Lung (tissue), 12 donors: ENCODE results near the gene MEAK7. TPM values are rescaled to one million over a fixed set of nuclear protein-coding genes. Genes with fewer than 3 reads are reported as not detected.

ENCODE experiments used
- ATAC-seq: fragments of 200-7000 bp; cut with Tn5 transposase; one replicate; pipeline ENCODE4 v1.9.1; 2020; ENCODE audit warnings: moderate number of reproducible peaks; ENCODE audit not compliant: insufficient read depth, low FRiP score
- DNase-seq, 3 donors: peaks; one replicate each; pipeline ENCODE4 v3.0.0-alpha.2; 2013 to 2017
- H3K27ac ChIP-seq, 2 donors: one replicate each; pipeline ENCODE4 v1.5.1; 2013; ENCODE audit warnings: mild to moderate bottlenecking in 2 of 2, moderate library complexity in 2 of 2, control low read depth in 1 of 2, inconsistent platforms in 1 of 2, low read depth in 1 of 2, low read length in 1 of 2
- H3K27me3 ChIP-seq, 3 donors: one replicate each; pipeline ENCODE4 v1.5.1; 2013; ENCODE audit warnings: low read length in 2 of 3; ENCODE audit not compliant: control insufficient read depth in 3 of 3, insufficient read depth in 3 of 3
- H3K36me3 ChIP-seq, 4 donors: one replicate each; pipeline ENCODE4 v1.5.1; 2013; ENCODE audit warnings: low read length in 4 of 4, mild to moderate bottlenecking in 1 of 4, moderate library complexity in 1 of 4; ENCODE audit not compliant: control insufficient read depth in 4 of 4, insufficient read depth in 4 of 4
- H3K4me1 ChIP-seq, 5 donors: one replicate each; pipeline ENCODE4 v1.5.1; 2013; ENCODE audit warnings: low read length in 5 of 5, mild to moderate bottlenecking in 2 of 5, moderate library complexity in 1 of 5; ENCODE audit not compliant: control insufficient read depth in 5 of 5, insufficient read depth in 5 of 5
- H3K4me3 ChIP-seq: one replicate; pipeline ENCODE4 v1.5.1; 2013; ENCODE audit warnings: mild to moderate bottlenecking, control low read depth, moderate library complexity
- H3K9ac ChIP-seq, 2 donors: one replicate each; pipeline ENCODE4 v1.5.1; 2013; ENCODE audit warnings: low read length in 2 of 2, control low read depth in 1 of 2; ENCODE audit not compliant: insufficient read depth in 1 of 2
- H3K9me3 ChIP-seq, 4 donors: one replicate each; pipeline ENCODE4 v1.5.1; 2013; ENCODE audit warnings: low read length in 3 of 4, mild to moderate bottlenecking in 1 of 4, moderate library complexity in 1 of 4; ENCODE audit not compliant: control insufficient read depth in 4 of 4, insufficient read depth in 3 of 4
- CTCF ChIP-seq: IDR thresholded peaks from 2 replicates; pipeline ENCODE4 v1.5.1; 2012; ENCODE audit warnings: mild to moderate bottlenecking; ENCODE audit errors: control extremely low read depth, extremely low read depth
- WGBS, 2 donors: extraction: QIAGEN DNeasy Blood & Tissue Kit; methylation state at CpG; one replicate each; pipeline ENCODE4 v1.1.7; 2013; 5-methylcytosine and 5-hydroxymethylcytosine counted together
- polyA plus RNA-seq, 2 donors: library from polyadenylated mRNA; stranded (reverse); fragments of 200-250 nt; gene quantifications; one replicate each; pipeline ENCODE4 v1.2.1, GENCODE V29; 2013
- total RNA-seq, 2 donors: library from RNA; depleted of rRNA in 1 of 2; stranded (reverse); fragments of >200 nt in 1 of 2; gene quantifications; one replicate each; pipeline ENCODE4 v1.2.1, GENCODE V29; 2014 to 2021
- donor health status: control.
- donor health status: control.
- donor health status: Bipolar disorder and iron deficiency.
- donor health status: healthy.
- donor health status: DM: yes; HTN: yes; CAD: no.

The MEAK7 gene
- total and polyA plus RNA-seq, 4 donors, result 4.8 to 16.9 (median 11.2) TPM

- no peak overlapping the region for H3K9ac ChIP-seq
- H3K9me3 ChIP-seq, result peaks cover 0 to 2% (median 0%) of the 10 kb centered on the region in 4 donors
- H3K27me3 ChIP-seq, result no peaks in the 10 kb centered on the region
- H3K4me3 ChIP-seq, result no peak overlapping the region
- no peak for TF ChIP-seq CTCF
- no peak for ATAC-seq
- H3K36me3 ChIP-seq, result peaks cover 14 to 28% (median 23%) of the 10 kb centered on the region in 4 donors
- H3K27ac ChIP-seq, result no peak overlapping the region
- 84 to 88% methylated on average over 8 of the region's 8 CpGs for WGBS, 2 donors
- no peak for DNase-seq
- H3K4me1 ChIP-seq, result no peaks in the 10 kb centered on the region
These were observed 15.3 kb downstream of the MEAK7 start for GRCh38 chr16:84489131-84489530.

DNA sequence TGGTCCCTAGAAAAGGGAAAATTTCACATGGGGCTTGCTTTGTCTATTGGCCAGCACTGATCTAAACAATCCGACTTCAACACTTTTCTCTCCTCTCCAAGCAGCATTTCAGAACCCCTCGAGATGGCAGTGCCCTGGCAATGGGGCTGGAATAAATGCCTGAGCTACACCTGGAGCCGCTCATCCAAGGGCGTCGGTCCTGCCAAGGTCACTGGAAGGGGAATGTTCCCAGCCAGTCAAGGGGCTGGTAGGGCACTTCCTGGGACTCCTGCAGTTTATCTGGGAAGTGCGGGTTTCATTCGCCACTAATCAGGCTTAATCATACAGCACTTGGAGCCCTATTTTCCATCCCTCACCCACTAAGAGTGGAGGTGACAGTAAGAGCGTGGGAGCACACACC is 17.1 kb downstream of the MEAK7 start:
- H3K4me3 ChIP-seq, result no peak overlapping the region
- peaks cover 0 to 3% (median 0%) of the 10 kb centered on the region in 5 donors for H3K4me1 ChIP-seq
- no peak overlapping the region for H3K27ac ChIP-seq
- H3K9me3 ChIP-seq, result no peaks in the 10 kb centered on the region
- H3K9ac ChIP-seq, result no peak overlapping the region
- no peak for TF ChIP-seq CTCF
- DNase-seq (no peak), ATAC-seq (no peak)
- H3K27me3 ChIP-seq, result no peaks in the 10 kb centered on the region
- H3K36me3 ChIP-seq, result peaks cover 11 to 23% (median 16%) of the 10 kb centered on the region in 4 donors
- WGBS, 2 donors, result 91 to 95% methylated on average over 8 of the region's 8 CpGs

DNA sequence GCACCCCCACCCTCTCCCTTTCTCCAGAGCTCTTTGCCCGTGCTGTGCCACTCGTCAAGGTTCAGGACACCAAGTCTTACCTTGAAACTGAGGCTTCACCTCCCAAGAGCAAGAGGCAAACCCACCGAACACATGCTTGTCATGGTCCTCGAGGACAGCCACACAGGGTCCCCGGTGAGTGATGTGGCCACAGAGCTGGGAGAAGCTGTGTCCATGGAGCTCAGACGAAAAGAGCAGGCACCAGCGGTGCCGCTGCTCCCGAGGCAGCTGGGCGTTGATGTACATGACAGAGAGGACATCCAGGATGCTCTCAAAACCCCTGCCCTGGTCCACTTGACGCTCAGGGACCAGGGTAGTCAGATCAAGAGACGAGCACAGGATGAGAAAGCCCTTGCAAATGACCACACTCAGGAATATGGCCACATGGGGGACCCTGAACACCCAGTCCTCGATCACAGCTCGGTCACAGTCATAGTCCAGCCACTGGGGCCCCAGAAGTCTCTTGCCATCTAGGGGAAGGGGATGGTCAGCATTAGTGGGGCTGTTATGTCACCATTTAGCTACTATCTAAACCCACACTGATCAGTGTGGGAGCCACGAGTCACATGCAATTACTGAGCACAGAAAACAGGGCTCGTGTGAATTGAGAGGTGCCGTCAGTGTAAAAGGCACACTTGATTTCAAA is 17.8 kb downstream of the MEAK7 start:
- H3K4me3 ChIP-seq, result no peak overlapping the region
- H3K27ac ChIP-seq, result no peak overlapping the region
- no peak for ATAC-seq
- no peak for TF ChIP-seq CTCF
- WGBS, 2 donors, result 92 to 94% methylated on average over 17 of the region's 17 CpGs
- H3K4me1 ChIP-seq, result peaks cover 0 to 9% (median 0%) of the 10 kb centered on the region in 5 donors
- H3K27me3 ChIP-seq, result no peaks in the 10 kb centered on the region
- H3K36me3 ChIP-seq, result peaks cover 11 to 26% (median 18%) of the 10 kb centered on the region in 4 donors
- no peak for DNase-seq
- H3K9ac ChIP-seq, result no peak overlapping the region
- no peaks in the 10 kb centered on the region for H3K9me3 ChIP-seq
